CD4-positive, alpha-beta T cell treated with Interleukin-17A for 1 hour (primary cell): ENCODE data around the gene ITGA5.

Experiments used
- DNase-seq: peaks from one replicate; pipeline ENCODE4 v3.0.0-alpha.2; 2020

Gene ITGA5

DNA sequence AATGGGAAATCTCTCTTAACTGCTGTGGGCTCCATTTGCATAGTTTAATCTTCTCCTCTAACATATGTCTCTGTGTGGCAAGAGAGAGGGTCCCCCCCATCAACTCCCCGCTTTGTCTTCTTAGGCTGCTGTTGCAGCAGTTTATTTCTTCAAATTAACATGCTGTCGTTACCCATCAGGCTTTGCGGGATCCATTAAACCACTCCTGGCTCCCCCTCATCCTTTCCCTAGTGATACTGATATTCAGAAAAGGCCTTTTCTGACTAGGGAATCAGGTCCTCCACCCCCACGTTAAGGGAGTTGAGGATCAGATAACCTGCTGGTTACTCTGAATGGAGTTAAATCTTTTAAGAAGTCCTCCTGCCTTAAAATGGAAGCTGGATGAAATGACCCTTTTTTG lies 70.0 kb downstream of the ITGA5 start:
- DNase-seq: no peak
